Sigmoid colon (tissue), 3 donors: ENCODE results near the gene WWC1.

Source experiments
- CTCF ChIP-seq, 4 experiments: fragments of 450-650 bp in 3 of 4; fragments of 200-600 bp in 1 of 4; IDR thresholded peaks; one replicate each; pipeline ENCODE4 v1.5.1; 2016 to 2019; ENCODE audit warnings: antibody characterized with exemption in 4 of 4, mild to moderate bottlenecking in 3 of 4, moderate library complexity in 2 of 4
- POLR2A ChIP-seq, 2 donors: fragments of 450-650 bp; IDR thresholded peaks; one replicate each; pipeline ENCODE4 v1.6.1; 2016; ENCODE audit warnings: antibody characterized with exemption in 2 of 2, mild to moderate bottlenecking in 2 of 2, moderate library complexity in 2 of 2

GRCh38 chr5:168318240-168318639, 26.8 kb downstream of the WWC1 start:
- no peak for TF ChIP-seq CTCF (IDR thresholded peaks at IDR 0.05)
- TF ChIP-seq POLR2A (IDR thresholded peaks at IDR 0.05): no peak
